KMS-11 (cell line): ENCODE data around the gene ADCY7.

Experiments used
- H2AFZ ChIP-seq: fragments of 200-600 bp; sonication (generic); 2 replicates; pipeline ENCODE4 v1.6.1; 2016; ENCODE audit warnings: antibody characterized with exemption, mixed run types, low read depth
- H3K27ac ChIP-seq: fragments of 200-600 bp; sonication (generic); 2 replicates; pipeline ENCODE4 v1.6.1; 2016; ENCODE audit warnings: mild to moderate bottlenecking, mixed run types
- H3K27me3 ChIP-seq: fragments of 200-600 bp; sonication (generic); 2 replicates; pipeline ENCODE4 v1.6.1; 2017; ENCODE audit warnings: mild to moderate bottlenecking, low read depth, mixed run types, moderate library complexity; ENCODE audit not compliant: insufficient read depth
- H3K36me3 ChIP-seq: fragments of 200-600 bp; sonication (generic); 2 replicates; pipeline ENCODE4 v1.6.1; 2017; ENCODE audit warnings: mild to moderate bottlenecking, mixed run types; ENCODE audit not compliant: insufficient read depth
- H3K4me1 ChIP-seq: fragments of 200-600 bp; sonication (generic); 2 replicates; pipeline ENCODE4 v1.6.1; 2016; ENCODE audit warnings: mild to moderate bottlenecking, low read depth, mixed run types; ENCODE audit not compliant: poor library complexity, severe bottlenecking
- H3K4me2 ChIP-seq: fragments of 200-600 bp; sonication (generic); 2 replicates; pipeline ENCODE4 v1.7.0; 2016; ENCODE audit warnings: mild to moderate bottlenecking, mixed run types
- H3K4me3 ChIP-seq: fragments of 200-600 bp; sonication (generic); IDR thresholded peaks from 2 replicates; pipeline ENCODE4 v1.6.1; 2017; ENCODE audit warnings: low read depth, low read length, mixed read lengths; ENCODE audit not compliant: insufficient read depth
- H3K79me2 ChIP-seq: fragments of 200-600 bp; sonication (generic); 2 replicates; pipeline ENCODE4 v1.6.1; 2016; ENCODE audit warnings: low read depth, mixed run types; ENCODE audit not compliant: insufficient read depth
- H3K9ac ChIP-seq: fragments of 200-600 bp; sonication (generic); 2 replicates; pipeline ENCODE4 v1.6.1; 2016; ENCODE audit warnings: mild to moderate bottlenecking, mixed run types
- H4K20me1 ChIP-seq: fragments of 200-600 bp; sonication (generic); 2 replicates; pipeline ENCODE4 v1.6.1; 2016; ENCODE audit warnings: mild to moderate bottlenecking, mixed run types; ENCODE audit not compliant: insufficient read depth
- CTCF ChIP-seq: fragments of 200-600 bp; sonication (generic); conservative IDR thresholded peaks from 2 replicates; pipeline ENCODE4 v1.6.1; 2017; ENCODE audit warnings: low read depth, mild to moderate bottlenecking, antibody characterized with exemption, low read length, moderate library complexity, mixed read lengths

ADCY7 gene

GRCh38 chr16:50301626-50302471, 35.5 kb downstream of the ADCY7 start:
- Histone ChIP-seq H3K79me2 (no peaks in the 10 kb centered on the region), H3K4me3 (no peak overlapping the region), H3K4me1 (no peaks in the 10 kb centered on the region), H2AFZ (no peak overlapping the region), H3K36me3 (no peaks in the 10 kb centered on the region), H3K4me2 (no peak overlapping the region), H3K27me3 (no peaks in the 10 kb centered on the region), H3K27ac (no peak overlapping the region), H4K20me1 (no peaks in the 10 kb centered on the region), H3K9ac (no peak overlapping the region)
- no peak for TF ChIP-seq CTCF

DNA sequence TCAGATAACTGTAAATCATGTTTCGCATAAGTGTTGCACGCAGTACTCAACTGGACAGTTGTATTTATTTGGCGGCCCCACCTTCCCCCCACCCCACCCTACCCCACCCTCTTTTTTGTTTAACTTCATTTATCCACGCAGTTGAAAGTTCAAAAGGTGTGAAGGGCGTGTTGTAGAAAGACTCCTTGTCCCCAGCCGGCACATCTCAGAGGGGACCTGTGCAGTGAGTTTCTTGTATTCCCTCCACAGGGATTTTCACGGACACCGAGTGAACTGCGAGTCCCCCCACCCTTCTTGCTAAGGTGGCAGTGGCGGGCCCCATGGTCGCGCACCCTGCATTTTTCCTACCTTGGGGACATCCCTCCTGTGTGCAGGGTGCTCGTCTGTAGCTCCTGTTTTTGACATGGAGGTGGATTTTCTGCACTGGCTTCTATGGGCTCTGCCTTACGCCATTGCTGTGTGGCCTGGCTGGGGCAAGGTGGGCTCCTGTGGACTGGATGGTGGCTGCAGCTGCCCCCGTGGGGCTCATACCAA, 36.2 kb downstream of the ADCY7 start:
- no peak overlapping the region for H3K27ac ChIP-seq
- H3K4me1 ChIP-seq = no peaks in the 10 kb centered on the region
- no peaks in the 10 kb centered on the region for H3K79me2 ChIP-seq
- no peaks in the 10 kb centered on the region for H3K27me3 ChIP-seq
- no peak overlapping the region for H3K9ac ChIP-seq
- no peaks in the 10 kb centered on the region for H3K36me3 ChIP-seq
- TF ChIP-seq CTCF = no peak
- H4K20me1 ChIP-seq = no peaks in the 10 kb centered on the region
- H3K4me2 ChIP-seq = no peak overlapping the region
- no peak overlapping the region for H2AFZ ChIP-seq
- H3K4me3 ChIP-seq = no peak overlapping the region

DNA sequence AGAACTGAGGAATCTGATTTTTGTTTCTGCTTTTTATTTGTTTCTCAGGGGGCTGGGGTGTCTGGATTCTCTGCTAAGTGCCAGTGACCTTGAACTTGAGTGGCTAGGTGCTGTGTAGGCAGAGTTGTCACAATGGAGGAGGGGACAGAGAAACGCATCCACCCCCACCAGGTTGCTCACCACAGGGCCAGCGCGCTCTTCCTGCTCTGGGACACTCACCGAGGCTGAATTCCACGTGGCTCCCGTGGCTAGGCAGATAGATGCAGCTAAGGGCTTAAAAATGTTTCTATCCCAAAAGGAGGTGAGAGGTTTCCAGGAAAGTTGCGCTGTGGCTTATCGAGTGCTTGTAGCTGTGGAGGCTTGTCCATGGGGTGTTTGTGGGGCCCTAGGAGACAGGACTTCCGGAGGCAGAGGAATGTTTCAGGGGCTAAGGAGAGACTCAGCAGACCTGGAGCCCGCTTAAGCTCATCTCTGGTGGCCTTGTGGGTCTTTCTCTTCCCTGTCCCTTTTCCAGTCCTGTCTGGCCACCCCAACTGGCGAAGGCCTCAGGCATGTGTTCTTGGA, 36.8 kb downstream of the ADCY7 start:
- H4K20me1 ChIP-seq = no peaks in the 10 kb centered on the region
- no peak overlapping the region for H2AFZ ChIP-seq
- no peak for TF ChIP-seq CTCF
- no peak overlapping the region for H3K9ac ChIP-seq
- no peak overlapping the region for H3K27ac ChIP-seq
- no peaks in the 10 kb centered on the region for H3K4me1 ChIP-seq
- no peaks in the 10 kb centered on the region for H3K79me2 ChIP-seq
- H3K36me3 ChIP-seq = no peaks in the 10 kb centered on the region
- H3K27me3 ChIP-seq = no peaks in the 10 kb centered on the region
- no peak overlapping the region for H3K4me3 ChIP-seq
- no peak overlapping the region for H3K4me2 ChIP-seq

GRCh38 chr16:50303605-50304466, 37.5 kb downstream of the ADCY7 start:
- H3K27ac ChIP-seq = no peak overlapping the region

More at GRCh38 chr16:50303605-50304466, 37.5 kb downstream of the ADCY7 start:
- H4K20me1 ChIP-seq = no peaks in the 10 kb centered on the region
- H2AFZ ChIP-seq = no peak overlapping the region
- no peaks in the 10 kb centered on the region for H3K4me1 ChIP-seq
- no peaks in the 10 kb centered on the region for H3K36me3 ChIP-seq
- TF ChIP-seq CTCF = no peak
- no peaks in the 10 kb centered on the region for H3K79me2 ChIP-seq
- no peak overlapping the region for H3K4me3 ChIP-seq
- H3K9ac ChIP-seq = no peak overlapping the region
- no peak overlapping the region for H3K4me2 ChIP-seq
- H3K27me3 ChIP-seq = no peaks in the 10 kb centered on the region
